Fibroblast of pulmonary artery (primary cell): Measurements from ENCODE around the gene C1orf198.

ENCODE experiments used
- DNase-seq: peaks from one replicate; pipeline ENCODE4 v3.0.0-alpha.2; 2010; ENCODE audit warnings: low read depth
- H3K4me3 ChIP-seq: replicated peaks from 2 replicates; pipeline ENCODE4 v1.5.1; 2011; ENCODE audit warnings: low read depth, mild to moderate bottlenecking, control low read depth, low read length, moderate library complexity
- TF ChIP-seq, protein P1 (sequence below): IDR thresholded peaks from 2 replicates; pipeline ENCODE4 v1.5.1; 2011; ENCODE audit warnings: mild to moderate bottlenecking, control low read depth, low read length, inconsistent platforms; ENCODE audit errors: missing control alignments

The C1orf198 gene

DNA sequence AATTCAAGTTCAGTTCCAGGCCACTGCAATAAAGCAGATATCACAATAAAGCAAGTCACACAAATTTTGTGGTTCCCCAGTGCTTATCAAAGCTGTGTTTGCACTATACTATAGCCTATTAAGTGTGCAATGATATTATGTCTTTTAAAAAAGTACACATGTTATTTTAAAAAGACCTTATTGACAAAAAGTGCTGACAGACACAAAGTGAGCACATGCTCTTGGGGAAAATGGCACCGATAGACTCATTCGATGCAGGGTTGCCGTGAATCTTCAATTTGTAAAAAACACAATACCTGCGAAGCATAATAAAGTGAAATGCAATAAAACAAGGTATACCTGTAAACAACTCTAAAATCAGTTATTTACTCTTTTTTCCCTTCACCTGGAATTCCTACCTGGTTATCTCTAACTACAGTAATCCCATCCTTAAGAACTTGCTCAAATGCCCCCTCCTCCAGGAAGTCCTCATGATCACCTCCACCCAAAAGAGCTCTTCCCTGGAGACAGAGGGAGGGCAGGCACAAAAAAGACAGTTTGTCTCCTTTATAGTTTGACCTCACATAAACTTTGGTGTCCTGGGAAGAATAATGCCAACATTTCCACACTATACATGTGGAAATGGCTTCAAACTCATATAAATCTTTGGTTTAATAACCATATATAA lies 9.7 kb upstream of the C1orf198 start:
- no peak for DNase-seq
- H3K4me3 ChIP-seq: no peak overlapping the region
- TF ChIP-seq, protein P1, sequence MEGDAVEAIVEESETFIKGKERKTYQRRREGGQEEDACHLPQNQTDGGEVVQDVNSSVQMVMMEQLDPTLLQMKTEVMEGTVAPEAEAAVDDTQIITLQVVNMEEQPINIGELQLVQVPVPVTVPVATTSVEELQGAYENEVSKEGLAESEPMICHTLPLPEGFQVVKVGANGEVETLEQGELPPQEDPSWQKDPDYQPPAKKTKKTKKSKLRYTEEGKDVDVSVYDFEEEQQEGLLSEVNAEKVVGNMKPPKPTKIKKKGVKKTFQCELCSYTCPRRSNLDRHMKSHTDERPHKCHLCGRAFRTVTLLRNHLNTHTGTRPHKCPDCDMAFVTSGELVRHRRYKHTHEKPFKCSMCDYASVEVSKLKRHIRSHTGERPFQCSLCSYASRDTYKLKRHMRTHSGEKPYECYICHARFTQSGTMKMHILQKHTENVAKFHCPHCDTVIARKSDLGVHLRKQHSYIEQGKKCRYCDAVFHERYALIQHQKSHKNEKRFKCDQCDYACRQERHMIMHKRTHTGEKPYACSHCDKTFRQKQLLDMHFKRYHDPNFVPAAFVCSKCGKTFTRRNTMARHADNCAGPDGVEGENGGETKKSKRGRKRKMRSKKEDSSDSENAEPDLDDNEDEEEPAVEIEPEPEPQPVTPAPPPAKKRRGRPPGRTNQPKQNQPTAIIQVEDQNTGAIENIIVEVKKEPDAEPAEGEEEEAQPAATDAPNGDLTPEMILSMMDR: no peak

DNA sequence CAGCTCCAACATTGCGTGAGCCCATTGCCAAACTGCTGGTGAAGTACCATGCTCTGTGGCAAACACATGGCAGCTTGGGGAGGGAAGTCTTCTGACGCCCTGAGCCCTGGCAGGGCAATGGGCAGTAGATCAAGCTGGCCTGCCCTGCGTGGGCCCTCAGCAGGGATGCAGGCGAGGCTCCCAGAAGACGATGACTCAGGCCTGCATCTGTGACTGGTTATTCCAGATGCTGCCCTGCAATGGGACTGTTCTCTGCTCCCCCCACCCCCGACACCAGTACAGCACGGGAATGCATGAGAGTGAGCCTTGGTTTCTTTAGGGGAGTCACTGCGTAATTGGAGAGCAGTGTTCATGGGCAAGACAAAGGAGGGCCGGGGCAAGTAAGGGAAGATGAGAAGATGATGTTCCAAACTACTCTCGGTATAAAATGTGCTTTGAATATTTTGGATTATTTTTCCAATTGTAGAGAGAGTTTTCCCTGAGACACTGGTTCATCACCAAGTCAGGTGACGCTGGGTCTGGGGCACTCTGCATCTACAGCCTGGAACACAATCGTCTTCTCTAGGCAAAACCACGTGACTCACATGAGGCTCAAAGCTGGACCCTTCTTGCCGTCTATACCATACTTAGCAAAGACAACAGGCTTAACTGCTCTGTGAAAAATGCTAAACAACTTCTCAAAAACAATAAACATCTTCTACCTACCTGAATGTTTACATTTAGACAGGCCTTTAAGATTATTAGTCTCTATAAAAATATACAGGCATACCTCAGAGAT lies 9.0 kb upstream of the C1orf198 start:
- TF ChIP-seq, protein P1: no peak
- H3K4me3 ChIP-seq: no peak overlapping the region
- DNase-seq: no peak

DNA sequence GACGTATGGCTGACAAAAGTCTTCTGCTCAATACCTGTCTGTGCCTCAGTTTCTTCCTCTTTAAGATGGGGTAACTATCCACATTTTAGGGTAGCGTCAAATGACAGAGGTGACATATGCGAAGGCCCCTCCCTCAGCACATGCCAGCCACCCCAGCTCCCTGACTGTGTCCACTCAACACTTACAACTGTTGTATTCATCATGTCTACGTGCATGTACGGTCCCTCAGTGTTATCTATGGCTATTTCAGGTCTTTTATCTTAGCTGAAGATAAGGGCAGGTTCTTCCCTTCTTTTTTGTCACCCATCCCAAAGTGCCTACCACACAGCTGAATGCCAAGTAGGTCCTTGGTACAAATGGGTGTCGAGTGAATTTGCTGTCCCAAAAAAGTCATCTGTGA lies 8.3 kb upstream of the C1orf198 start:
- DNase-seq: no peak
- no peak overlapping the region for H3K4me3 ChIP-seq
- TF ChIP-seq, protein P1: no peak

- H3K4me3 ChIP-seq: no peak overlapping the region
- TF ChIP-seq, protein P1: no peak
- DNase-seq: no peak
Measured at GRCh38 chr1:230875370-230875769, 7.0 kb upstream of the C1orf198 start.

DNA sequence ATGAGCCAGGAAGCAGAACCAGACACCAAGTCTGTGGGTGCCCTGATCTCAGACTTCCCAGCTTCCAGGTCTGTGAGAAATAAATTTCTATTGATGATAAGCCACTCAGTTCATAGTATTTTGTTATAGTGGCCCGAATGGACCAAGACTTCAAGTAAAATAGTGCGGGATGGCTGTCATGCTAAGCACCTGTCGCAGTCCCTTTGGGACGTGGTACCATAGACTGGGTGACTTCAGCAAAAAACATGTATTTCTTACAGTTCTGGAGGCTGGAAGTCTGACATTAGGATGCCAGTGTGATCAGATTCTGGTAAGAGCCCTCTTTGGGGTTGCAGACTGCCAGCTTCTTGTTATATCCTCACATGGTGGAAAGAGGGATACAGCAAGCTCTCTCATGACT lies 2.6 kb upstream of the C1orf198 start:
- no peak overlapping the region for H3K4me3 ChIP-seq
- TF ChIP-seq, protein P1: no peak
- DNase-seq: no peak

- peak; percentile 67 for DNase-seq
- TF ChIP-seq, protein P1: no peak
- H3K4me3 ChIP-seq: no peak overlapping the region
Measured at GRCh38 chr1:230869500-230869899, 1.2 kb upstream of the C1orf198 start.
